ENCODE results near the gene STX16.
"Not testable (repeated sequence)": the region's sequence is repeated elsewhere in the genome, so short reads cannot be mapped to it uniquely, and the experiment has no call there.

STX16 gene

GRCh38 chr20:58712151-58712791, 61.2 kb downstream of the STX16 start:
- DNase-seq (ENCODE audit: low spot score): no peak

DNA sequence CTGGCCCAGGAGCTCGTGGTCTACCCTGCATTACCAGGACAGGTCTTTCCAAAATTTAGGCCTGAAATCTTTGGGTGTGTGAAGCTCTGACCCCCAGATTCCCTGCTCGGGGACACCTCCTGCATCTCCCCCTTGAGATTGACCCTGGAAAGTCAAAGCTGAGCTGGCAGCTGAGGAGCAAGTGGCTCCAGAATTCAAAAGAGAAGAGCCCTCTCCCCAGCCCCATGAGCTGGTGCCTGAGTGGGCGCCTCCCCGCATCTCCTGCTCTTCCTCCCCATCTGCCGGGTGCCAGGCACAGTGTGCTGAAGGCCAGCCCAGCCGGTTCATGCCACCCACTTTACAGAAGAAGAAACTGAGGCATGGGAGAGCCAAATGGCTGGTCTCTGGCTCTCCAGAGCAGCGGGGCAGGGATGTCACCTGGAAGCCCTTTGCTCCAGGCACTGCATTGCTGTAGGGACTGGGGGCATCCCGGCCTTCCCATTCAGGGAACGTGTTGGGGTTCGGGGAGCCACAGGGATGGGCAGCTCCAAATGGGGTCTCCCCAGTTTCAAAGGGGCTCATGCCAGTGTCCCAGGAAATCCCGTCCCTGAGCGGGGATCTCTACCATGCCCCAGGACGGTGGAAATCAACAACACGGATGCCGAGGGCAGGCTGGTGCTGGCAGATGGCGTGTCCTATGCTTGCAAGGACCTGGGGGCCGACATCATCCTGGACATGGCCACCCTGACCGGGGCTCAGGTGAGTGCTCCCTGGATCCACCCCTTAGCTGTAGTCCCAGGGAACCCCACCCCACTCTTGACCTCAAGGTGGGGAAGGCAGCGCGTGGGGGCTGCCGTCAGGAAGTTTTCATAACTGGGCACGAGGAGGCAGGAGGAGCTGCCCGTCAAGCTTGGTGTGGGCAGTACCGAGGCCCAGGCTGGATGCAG, 62.0 kb downstream of the STX16 start:
- no peak for DNase-seq (ENCODE audit: low spot score)

DNA sequence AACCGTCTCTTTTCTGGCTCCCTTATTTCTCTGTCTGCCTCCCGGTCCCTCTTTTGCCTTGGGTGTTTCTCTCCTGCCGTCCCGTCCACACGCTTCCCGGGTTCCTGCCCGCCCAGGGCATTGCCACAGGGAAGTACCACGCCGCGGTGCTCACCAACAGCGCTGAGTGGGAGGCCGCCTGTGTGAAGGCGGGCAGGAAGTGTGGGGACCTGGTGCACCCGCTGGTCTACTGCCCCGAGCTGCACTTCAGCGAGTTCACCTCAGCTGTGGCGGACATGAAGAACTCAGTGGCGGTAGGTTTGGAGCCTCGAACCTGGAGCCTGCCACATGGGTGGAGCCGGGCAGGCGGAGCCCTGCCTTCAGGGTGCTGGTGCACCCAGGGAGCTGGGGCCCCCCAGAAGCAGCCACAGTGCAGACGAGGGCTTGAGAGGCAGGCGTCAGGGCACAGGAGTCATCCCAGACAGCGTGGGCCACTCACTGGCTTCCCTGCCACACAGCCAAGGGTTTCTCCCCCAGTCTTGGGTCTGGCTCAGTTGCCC, 62.8 kb downstream of the STX16 start:
- DNase-seq (ENCODE audit: low spot score): peak; percentile 12

DNA sequence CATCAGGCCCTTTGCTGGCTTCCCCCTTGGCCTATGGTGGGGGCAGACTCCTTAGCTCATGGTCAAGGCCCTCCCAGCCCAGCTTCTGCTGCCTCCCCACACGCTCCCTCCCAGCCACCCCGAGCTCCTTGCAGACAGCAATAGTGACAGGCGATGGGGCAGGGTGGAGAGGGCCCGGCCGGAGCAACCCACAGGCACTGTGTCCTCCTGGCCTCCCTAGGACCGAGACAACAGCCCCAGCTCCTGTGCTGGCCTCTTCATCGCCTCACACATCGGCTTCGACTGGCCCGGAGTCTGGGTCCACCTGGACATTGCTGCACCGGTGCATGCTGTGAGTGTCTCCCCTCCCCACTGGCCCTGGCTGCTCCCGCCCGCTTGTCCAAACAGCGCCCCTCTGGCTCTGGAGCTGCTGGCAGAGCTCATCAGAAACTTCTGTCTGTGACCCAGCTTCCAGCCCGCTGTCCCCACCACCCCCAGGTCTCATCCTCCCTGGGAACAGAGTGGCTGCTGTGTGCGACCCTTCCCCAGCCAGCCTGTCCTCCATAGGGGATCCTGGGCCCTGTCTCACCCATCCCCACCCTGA, 63.3 kb downstream of the STX16 start:
- peak; percentile 13 for DNase-seq (ENCODE audit: low spot score)

- no peak for DNase-seq (ENCODE audit: low spot score)
Observed at GRCh38 chr20:58714923-58715351, 63.9 kb downstream of the STX16 start.

GRCh38 chr20:58715391-58715800, 64.3 kb downstream of the STX16 start:
- no peak for DNase-seq (ENCODE audit: low spot score)

GRCh38 chr20:58715801-58716475, 64.9 kb downstream of the STX16 start:
- DNase-seq (ENCODE audit: low spot score): peak; percentile 6

DNA sequence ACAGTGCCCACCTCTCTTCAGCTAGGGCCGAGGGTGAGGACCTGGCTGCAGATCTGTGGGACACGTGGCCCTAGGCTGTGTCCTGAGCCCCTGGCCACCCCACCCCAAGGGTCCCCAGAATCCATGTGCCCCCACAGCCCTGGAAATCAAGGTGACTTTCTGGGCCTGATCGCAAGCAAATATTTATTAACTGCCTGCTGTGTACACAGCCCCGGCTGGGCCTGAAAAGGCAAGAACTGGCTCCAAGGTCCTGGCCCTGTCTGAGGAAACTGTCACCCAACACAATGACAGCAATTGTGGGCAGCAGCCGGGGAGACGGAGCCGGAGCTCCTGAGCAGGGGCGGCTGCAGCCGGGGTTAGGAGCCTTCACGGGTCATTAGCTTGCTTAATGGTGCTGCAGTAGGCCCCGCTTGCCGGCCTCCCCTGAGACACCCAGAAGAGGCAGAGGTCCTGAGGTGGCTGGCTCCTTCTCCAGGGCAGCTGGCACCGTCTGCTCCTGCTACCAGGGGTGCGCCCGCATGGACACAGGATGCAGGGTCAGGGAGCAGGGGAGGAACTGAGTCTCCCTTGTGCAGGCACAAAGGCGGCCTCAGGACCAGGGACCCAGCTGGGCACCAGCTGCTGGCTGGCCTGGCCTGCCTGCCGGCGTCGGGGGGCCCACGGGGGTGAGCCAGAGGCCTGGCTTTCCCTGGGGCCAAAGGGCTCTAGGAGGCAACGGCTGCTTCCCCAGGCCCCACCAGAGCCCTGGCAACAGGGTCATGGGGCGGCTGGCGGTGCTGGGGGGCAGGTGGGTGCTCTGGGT, 65.6 kb downstream of the STX16 start:
- peak; percentile 13 for DNase-seq (ENCODE audit: low spot score)

- no peak for DNase-seq (ENCODE audit: low spot score)
Observed at GRCh38 chr20:58717278-58718091, 66.4 kb downstream of the STX16 start.

DNA sequence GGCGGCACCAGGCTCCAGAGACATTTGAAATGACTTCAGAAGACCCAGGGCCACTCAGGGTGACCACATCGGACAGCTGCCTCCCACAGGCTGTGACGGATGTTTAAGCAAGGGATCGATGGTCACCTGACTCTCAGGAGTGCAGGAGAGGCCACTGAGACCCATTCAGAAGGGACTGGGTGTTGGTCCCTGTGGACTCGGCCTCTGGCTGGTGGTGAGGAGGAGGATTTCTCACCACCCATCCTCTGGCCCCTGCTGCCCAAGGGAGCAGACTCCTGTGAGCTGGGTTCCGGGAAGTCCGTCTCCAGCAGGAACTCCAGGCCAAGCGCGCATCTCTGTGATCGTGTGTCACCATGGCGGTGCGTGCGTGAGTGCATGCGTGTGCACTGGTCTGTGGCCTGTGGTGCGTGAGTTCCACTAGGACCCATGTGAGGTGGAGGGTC, 67.1 kb downstream of the STX16 start:
- no peak for DNase-seq (ENCODE audit: low spot score)

GRCh38 chr20:58718729-58719128, 67.6 kb downstream of the STX16 start:
- no peak for DNase-seq (ENCODE audit: low spot score)

- no peak for DNase-seq (ENCODE audit: low spot score)
Observed at GRCh38 chr20:58719258-58719657, 68.2 kb downstream of the STX16 start.

DNA sequence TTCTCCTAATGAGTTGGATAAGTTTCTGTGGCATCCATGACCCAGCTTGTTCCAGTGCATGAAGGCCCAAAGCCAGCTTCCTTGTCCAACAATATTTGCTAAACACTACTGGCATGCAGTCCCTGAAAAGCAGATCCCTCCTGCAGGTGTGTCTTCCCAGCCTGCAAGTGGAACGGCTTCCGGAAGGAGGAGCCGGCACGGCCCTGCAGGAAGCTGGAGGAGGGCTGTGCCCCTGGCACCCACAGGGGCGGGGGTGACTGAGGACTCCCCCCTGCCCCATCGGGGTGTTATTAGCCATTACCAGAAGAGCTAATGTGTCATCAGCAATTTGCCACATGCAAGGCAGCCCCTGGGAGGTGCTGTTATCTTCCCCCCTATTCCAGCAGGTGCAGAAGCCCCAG, 68.9 kb downstream of the STX16 start:
- no peak for DNase-seq (ENCODE audit: low spot score)

- no peak for DNase-seq (ENCODE audit: low spot score)
Observed at GRCh38 chr20:58720890-58721289, 69.8 kb downstream of the STX16 start.

DNA sequence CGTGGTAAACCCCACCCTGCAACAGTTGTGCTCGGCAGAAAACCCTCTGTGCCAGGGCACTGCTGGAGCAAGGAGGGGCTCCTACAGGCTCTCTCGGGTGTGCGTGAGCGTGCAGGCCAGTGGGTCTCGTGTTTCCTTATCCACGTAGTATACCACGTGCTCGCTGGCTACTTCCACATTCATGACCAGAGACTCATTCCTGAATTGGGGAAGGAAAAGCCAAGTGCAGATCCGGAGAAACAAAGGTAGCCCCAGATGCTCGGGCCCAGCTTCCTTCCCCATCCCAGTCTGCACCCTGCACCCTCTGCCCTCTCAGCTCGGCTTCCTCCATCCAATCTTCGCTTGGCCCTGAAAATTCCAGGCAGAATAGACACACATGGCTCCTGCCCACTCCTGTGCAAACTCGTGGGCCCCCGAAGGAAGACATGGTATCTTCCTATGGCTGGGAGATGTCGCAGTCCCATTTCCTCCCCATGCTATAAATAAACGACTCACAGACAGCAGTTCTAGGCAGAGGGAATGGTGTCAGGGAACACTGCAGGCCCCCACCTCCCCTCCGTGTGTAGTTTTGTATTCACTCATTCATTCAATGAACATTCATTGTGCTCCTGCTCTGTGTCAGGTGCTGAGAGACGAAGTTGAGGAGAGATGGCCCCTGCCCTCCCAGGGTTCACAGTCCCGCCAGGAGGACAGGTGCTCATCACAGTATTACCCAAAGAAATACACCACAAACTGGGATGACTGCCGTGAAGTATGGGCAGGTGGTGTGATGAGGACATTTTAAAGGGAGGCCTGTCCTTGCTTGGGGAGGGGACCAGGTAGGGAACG, 71.1 kb downstream of the STX16 start:
- DNase-seq (ENCODE audit: low spot score): no peak

GRCh38 chr20:58722877-58723627, 72.0 kb downstream of the STX16 start:
- DNase-seq (ENCODE audit: low spot score): no peak

DNA sequence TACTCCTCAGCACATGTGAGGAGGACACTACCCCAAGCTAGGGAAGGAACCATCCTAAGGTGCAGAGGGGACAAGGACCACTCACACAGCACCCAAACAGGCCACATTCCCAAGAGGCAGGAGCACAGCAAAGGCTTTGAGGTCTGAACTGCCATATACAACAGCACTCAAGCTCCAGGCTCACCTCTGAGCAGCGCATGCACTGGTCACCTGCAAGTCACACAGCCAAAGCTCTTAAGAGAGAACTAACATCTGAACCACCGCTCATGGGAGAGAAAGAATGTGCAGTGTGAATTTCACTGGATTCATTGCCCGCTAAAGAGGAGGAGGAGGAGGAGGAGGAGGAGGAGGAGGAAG, 72.5 kb downstream of the STX16 start:
- DNase-seq (ENCODE audit: low spot score): no peak

DNA sequence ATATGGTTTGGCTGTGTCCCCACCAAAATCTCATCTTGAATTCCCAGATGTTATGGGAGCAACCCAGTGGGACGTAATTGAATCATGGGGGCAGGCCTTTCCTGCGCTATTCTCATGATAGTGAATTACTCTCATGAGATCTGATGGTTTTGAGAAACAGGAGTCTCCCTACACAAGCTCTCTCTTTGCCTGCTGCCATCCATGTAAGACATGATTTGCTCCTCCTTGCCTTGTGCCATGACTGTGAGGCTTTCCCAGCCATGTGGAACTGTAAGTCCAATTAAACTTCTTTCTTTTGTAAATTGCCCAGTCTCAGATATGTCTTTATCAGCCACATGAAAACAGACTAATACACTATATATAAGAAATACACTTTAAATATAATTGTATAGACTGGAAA, 75.1 kb downstream of the STX16 start:
- not testable (repeated sequence) for DNase-seq (ENCODE audit: low spot score)

Measured in HuH-7.5 (cell line).